PC-9 (cell line): Measurements from ENCODE around the gene GALR1.

ENCODE experiments used
- EZH2 ChIP-seq: fragments of 200-600 bp; sonication (generic); IDR thresholded peaks from 2 replicates; pipeline ENCODE4 v1.8.0; 2017; ENCODE audit warnings: antibody characterized with exemption, low read depth
- TF ChIP-seq, protein P1 (sequence below): fragments of 200-600 bp; sonication (generic); conservative IDR thresholded peaks from 2 replicates; pipeline ENCODE4 v1.6.1; 2017; ENCODE audit warnings: mixed run types, antibody characterized with exemption, mild to moderate bottlenecking, moderate library complexity

- TF ChIP-seq, protein P1, sequence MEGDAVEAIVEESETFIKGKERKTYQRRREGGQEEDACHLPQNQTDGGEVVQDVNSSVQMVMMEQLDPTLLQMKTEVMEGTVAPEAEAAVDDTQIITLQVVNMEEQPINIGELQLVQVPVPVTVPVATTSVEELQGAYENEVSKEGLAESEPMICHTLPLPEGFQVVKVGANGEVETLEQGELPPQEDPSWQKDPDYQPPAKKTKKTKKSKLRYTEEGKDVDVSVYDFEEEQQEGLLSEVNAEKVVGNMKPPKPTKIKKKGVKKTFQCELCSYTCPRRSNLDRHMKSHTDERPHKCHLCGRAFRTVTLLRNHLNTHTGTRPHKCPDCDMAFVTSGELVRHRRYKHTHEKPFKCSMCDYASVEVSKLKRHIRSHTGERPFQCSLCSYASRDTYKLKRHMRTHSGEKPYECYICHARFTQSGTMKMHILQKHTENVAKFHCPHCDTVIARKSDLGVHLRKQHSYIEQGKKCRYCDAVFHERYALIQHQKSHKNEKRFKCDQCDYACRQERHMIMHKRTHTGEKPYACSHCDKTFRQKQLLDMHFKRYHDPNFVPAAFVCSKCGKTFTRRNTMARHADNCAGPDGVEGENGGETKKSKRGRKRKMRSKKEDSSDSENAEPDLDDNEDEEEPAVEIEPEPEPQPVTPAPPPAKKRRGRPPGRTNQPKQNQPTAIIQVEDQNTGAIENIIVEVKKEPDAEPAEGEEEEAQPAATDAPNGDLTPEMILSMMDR = no peak
- no peak for TF ChIP-seq EZH2
Observed at GRCh38 chr18:77323640-77324299, 74.1 kb downstream of the GALR1 start.
